ENCODE results near the gene ECHS1.

- TF ChIP-seq CTCF (IDR thresholded peaks at IDR 0.05 in 8 of 11, conservative IDR thresholded peaks at IDR 0.05 in 3 of 11) (no peak), POLR2AphosphoS5 (IDR thresholded peaks at IDR 0.05) (no peak)
Measured at GRCh38 chr10:133358925-133359310, 14.2 kb downstream of the ECHS1 start.

Measured in spleen (tissue), 7 donors.